GM12873 (cell line): ENCODE results near the gene OBSL1.

Experiments
- TF ChIP-seq, protein P1 (sequence below): IDR thresholded peaks from 2 replicates; pipeline ENCODE4 v1.5.1; 2012; ENCODE audit warnings: low read depth, mild to moderate bottlenecking, moderate library complexity, low read length, control low read depth; ENCODE audit not compliant: insufficient read depth; ENCODE audit errors: missing control alignments

OBSL1 gene

DNA sequence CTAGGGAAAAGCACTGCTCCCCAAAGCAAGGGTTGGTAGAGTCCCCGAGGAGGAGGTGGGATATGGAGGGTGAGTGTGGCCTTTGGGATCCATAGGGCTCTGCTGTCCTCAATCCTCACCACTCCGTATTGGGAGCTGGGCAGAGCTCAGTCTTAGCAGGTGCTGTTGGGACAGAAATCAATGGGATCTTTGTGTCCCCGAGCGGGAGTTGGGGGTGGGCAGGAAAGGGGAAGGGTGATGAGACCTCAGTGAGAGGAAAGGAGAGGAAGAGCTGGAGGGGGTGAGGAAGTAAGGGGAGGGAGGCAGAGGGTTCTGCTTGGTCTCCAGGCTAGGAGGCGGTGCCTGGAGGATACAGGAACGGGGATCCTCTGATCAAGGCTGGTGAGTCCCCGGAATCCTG lies 54.5 kb downstream of the OBSL1 start:
- TF ChIP-seq, protein P1, sequence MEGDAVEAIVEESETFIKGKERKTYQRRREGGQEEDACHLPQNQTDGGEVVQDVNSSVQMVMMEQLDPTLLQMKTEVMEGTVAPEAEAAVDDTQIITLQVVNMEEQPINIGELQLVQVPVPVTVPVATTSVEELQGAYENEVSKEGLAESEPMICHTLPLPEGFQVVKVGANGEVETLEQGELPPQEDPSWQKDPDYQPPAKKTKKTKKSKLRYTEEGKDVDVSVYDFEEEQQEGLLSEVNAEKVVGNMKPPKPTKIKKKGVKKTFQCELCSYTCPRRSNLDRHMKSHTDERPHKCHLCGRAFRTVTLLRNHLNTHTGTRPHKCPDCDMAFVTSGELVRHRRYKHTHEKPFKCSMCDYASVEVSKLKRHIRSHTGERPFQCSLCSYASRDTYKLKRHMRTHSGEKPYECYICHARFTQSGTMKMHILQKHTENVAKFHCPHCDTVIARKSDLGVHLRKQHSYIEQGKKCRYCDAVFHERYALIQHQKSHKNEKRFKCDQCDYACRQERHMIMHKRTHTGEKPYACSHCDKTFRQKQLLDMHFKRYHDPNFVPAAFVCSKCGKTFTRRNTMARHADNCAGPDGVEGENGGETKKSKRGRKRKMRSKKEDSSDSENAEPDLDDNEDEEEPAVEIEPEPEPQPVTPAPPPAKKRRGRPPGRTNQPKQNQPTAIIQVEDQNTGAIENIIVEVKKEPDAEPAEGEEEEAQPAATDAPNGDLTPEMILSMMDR: no peak

DNA sequence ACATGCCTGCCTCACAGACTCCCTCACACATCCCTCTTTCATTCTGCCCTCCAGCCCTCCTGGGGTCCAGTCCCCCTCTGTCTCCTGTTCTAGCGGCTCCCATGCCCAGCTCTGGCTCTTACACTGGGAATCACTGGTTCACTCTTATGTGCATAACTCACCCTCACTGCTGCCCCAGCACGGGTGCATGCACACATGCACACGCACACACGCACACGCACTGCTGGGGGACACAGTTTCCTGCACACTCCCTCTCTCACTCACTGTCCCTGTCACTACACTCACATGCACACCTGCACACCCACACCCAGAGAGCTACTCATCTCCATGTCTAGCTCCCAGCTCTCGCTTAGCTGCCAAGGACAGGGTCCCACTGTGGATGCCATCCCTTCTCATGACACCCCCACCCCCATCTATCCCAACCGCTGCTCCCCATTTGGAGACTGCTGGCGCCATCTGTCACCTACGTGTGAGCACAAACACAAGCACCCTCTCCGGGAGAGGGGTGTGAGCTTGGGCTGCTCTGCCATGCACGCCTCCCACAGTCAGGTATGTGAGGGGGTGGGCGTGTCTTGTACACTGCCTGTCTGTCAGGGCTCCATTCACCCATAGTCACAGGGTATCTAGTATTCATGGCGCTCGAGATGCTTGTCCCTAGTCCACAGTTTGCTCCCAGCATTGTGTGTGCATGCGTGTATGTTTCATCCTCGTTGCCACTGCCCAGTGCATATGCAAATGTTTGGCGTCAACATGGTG lies 55.3 kb downstream of the OBSL1 start:
- TF ChIP-seq, protein P1: no peak

DNA sequence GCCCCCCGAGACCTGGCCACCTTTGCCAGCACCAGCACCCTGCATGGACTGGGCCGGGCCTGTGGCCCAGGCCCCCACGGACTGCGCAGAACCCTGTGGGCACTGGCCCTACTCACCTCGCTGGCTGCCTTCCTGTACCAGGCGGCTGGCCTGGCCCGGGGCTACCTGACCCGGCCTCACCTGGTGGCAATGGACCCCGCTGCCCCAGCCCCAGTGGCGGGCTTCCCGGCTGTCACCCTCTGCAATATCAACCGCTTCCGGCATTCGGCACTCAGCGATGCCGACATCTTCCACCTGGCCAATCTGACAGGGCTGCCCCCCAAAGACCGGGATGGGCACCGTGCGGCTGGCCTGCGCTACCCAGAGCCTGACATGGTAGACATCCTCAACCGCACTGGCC lies 56.5 kb downstream of the OBSL1 start:
- TF ChIP-seq, protein P1: no peak

DNA sequence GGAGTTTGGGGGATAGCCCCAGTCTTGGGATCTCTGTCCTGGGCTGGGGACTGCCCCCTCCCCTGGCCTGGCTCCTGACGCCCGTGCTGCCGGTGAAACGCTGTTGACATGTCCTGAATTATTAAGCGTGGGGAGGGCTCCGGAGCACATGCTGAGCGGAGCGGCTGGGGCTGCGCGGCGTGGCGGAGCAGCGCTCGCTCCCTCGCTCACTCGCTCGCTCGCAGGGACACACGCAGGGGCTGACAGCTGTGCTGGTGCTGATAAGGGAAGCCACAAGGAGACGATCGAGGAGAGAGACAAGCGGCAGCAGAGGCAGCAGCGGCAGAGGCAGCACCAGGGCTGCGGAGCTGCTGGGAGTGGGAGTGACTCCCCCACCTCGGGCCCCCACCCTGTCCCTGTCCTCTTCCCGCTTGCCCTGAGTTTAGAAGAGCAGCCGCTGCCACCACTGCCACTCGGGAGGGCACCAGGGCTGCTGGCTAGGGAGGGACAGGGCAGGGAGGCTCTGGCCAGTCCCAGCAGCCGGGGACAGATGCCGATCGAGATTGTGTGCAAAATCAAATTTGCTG lies 57.1 kb downstream of the OBSL1 start, which contains the start of gene ASIC4:
Gene ASIC4 (plus strand): TSS at position 287 of the 566 bp plus-strand sequence. CDS start 243 bp downstream, at position 530.
- TF ChIP-seq, protein P1: no peak

DNA sequence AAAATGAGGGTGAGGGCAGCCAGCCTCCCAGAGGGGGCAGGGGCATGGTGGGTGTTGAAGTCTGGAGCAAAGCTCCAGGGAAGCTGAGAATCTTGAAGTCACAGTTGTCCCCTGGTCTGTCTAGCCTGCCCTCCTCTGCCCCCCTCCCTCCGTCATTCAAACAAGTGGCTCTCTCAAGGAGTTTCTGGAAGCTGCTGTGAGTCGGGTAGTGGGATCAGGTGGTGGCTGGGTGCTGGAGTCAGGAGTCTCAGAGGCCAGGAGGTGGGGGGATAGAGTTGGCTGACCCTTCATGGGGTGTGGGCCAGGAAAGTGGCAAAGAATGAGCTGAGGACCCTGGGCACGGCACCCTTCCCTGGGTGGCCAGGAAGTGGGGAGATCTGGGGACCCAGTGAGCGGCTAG lies 57.6 kb downstream of the OBSL1 start:
- TF ChIP-seq, protein P1: no peak

DNA sequence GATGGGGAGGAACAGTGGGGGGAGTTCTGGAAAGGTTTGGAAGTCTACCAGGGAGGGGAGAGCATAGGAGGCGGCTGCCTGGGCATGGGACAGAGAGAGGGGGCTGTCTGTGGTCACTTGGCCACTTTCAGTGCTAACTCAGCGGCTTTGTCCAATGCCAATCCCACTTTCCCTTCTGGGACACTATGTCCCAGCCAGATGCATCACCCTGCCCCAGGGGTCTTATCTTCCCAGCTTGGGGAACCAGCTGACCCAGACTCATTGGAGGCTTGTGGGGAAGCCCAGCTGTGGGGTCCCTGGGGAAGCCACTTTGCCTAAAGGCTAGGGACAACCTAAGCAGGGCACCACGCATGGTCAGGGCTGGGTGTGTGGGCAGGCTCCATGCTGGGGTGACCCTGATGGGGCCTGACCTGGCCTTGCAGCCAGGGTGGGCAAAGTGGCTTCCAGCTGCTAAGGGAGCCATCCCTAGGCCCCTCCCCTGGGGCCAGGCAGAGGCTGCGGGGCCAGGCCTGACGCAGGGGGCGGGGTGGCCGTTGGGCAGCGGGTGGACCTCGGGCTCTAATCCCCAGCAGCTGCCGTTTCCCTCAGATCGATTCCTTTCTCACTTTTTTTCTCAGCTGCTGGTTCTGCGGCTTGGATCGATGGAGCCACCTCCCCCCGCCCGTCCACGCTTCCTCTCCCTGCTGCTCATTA lies 58.7 kb downstream of the OBSL1 start:
- TF ChIP-seq, protein P1: no peak

DNA sequence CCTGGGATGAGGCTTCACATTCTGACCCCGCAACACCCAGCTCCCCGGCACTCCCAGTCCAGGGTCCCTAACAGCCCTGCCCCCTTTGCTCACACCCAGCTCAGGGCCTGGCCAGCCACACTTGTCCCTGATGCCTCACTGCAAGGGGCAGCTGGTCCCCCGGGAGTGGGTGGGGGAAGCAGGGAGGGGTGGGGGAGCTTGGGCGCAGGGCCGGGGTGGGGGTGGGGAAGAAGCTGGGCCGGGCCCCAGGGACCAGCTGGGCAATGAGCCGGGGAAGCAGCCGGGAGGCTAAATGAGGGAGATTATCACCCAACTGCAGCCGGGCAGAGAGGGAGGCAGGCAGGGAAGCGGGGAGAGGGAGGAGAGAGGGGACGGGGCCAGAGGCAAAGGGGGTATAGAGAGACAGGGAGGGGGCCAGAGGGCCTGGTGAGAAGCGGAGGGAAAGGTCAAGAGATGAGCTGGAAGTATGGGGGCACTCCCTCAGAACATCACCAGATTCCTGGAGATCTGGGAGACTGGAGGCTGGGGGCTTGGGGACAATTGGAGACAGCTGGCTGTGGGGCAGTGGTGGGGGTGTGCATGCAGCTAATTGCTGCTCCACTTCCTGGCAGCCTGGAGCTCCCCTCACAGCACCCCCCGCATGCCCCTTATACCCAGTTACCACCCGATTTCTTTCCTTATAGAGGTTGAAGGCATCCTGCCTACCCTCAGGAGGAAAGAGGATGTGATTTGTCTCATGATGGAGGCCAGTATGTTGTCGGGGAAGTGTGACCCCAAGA lies 59.6 kb downstream of the OBSL1 start:
- TF ChIP-seq, protein P1: no peak
